Liver (tissue), 9 donors: ENCODE data around the gene KIRREL3. TPM values are rescaled to one million over a fixed set of nuclear protein-coding genes. Genes with fewer than 3 reads are reported as not detected.

ENCODE experiments used
- DNase-seq: peaks from one replicate; pipeline ENCODE4 v3.0.0-alpha.2; 2017; ENCODE audit warnings: low spot score
- H3K27ac ChIP-seq, 2 donors: one replicate each; pipeline ENCODE4 v1.7.0; 2013; ENCODE audit warnings: inconsistent platforms in 2 of 2, low read length in 2 of 2, control low read depth in 1 of 2, low read depth in 1 of 2, mild to moderate bottlenecking in 1 of 2
- H3K27me3 ChIP-seq, 4 donors: one replicate each; pipeline versions ENCODE4 v1.6.1 to v1.7.0; 2013; ENCODE audit warnings: low read length in 3 of 4, inconsistent platforms in 1 of 4, mild to moderate bottlenecking in 1 of 4, moderate library complexity in 1 of 4; ENCODE audit not compliant: control insufficient read depth in 4 of 4, insufficient read depth in 4 of 4
- H3K36me3 ChIP-seq, 4 donors: one replicate each; pipeline versions ENCODE4 v1.6.1 to v1.7.0; 2013; ENCODE audit warnings: low read length in 3 of 4, mild to moderate bottlenecking in 3 of 4, low read depth in 1 of 4, moderate library complexity in 1 of 4; ENCODE audit not compliant: control insufficient read depth in 4 of 4, insufficient read depth in 3 of 4
- H3K4me1 ChIP-seq, 4 donors: one replicate each; pipeline versions ENCODE4 v1.6.1 to v1.7.0; 2013; ENCODE audit warnings: low read length in 3 of 4, mild to moderate bottlenecking in 3 of 4, moderate library complexity in 1 of 4; ENCODE audit not compliant: control insufficient read depth in 4 of 4, insufficient read depth in 4 of 4
- H3K4me3 ChIP-seq, 3 donors: one replicate each; pipeline versions ENCODE4 v1.6.1 to v1.7.0; 2013; ENCODE audit warnings: low read length in 3 of 3, control low read depth in 1 of 3, low read depth in 1 of 3, mild to moderate bottlenecking in 1 of 3
- H3K9ac ChIP-seq, 2 donors: one replicate each; pipeline ENCODE4 v1.7.0; 2013; ENCODE audit warnings: low read length in 2 of 2, mild to moderate bottlenecking in 2 of 2, moderate library complexity in 2 of 2, control low read depth in 1 of 2, low read depth in 1 of 2
- H3K9me3 ChIP-seq, 4 donors: one replicate each; pipeline versions ENCODE4 v1.6.1 to v1.7.0; 2013; ENCODE audit warnings: low read length in 3 of 4; ENCODE audit not compliant: control insufficient read depth in 4 of 4
- CTCF ChIP-seq: fragments of 150-350 bp; IDR thresholded peaks from 2 replicates; pipeline ENCODE4 v1.5.1; 2017; ENCODE audit warnings: improper control_type of control experiment, low read depth, low read length; ENCODE audit not compliant: missing input control
- EGR1 ChIP-seq, 2 donors: IDR thresholded peaks; 2 replicates each; pipeline ENCODE4 v1.6.1; 2016 to 2018; ENCODE audit warnings: antibody characterized with exemption in 2 of 2, low read depth in 2 of 2
- FOXA1 ChIP-seq: IDR thresholded peaks from 2 replicates; pipeline ENCODE4 v1.6.1; 2016; ENCODE audit warnings: antibody characterized with exemption
- FOXA2 ChIP-seq: IDR thresholded peaks from 2 replicates; pipeline ENCODE4 v1.6.1; 2016; ENCODE audit warnings: antibody characterized with exemption
- HNF4A ChIP-seq, 2 donors: conservative IDR thresholded peaks; 2 replicates each; pipeline ENCODE4 v1.6.1; 2016; ENCODE audit warnings: antibody characterized with exemption in 2 of 2, mild to moderate bottlenecking in 2 of 2
- HNF4G ChIP-seq: IDR thresholded peaks from 2 replicates; pipeline ENCODE4 v1.6.1; 2016; ENCODE audit warnings: antibody characterized with exemption
- JUND ChIP-seq, 2 donors: IDR thresholded peaks; 2 replicates each; pipeline ENCODE4 v1.6.1; 2016; ENCODE audit warnings: antibody characterized with exemption in 2 of 2
- MAX ChIP-seq: IDR thresholded peaks from 2 replicates; pipeline ENCODE4 v1.6.1; 2016; ENCODE audit warnings: antibody characterized with exemption
- NR2F2 ChIP-seq: IDR thresholded peaks from 2 replicates; pipeline ENCODE4 v1.6.1; 2016; ENCODE audit warnings: antibody characterized with exemption
- RAD21 ChIP-seq, 2 donors: IDR thresholded peaks; 2 replicates each; pipeline ENCODE4 v1.6.1; 2016; ENCODE audit warnings: antibody characterized with exemption in 2 of 2, mild to moderate bottlenecking in 2 of 2
- RXRA ChIP-seq, 2 donors: IDR thresholded peaks; 2 replicates each; pipeline ENCODE4 v1.6.1; 2017 to 2018; ENCODE audit warnings: antibody characterized with exemption in 2 of 2, mild to moderate bottlenecking in 1 of 2
- SP1 ChIP-seq: IDR thresholded peaks from 2 replicates; pipeline ENCODE4 v1.6.1; 2018; ENCODE audit warnings: antibody characterized with exemption, mild to moderate bottlenecking
- TAF1 ChIP-seq: conservative IDR thresholded peaks from 2 replicates; pipeline ENCODE4 v1.6.1; 2016; ENCODE audit warnings: antibody characterized with exemption, mild to moderate bottlenecking
- YY1 ChIP-seq: IDR thresholded peaks from 2 replicates; pipeline ENCODE4 v1.6.1; 2016; ENCODE audit warnings: antibody characterized with exemption, mild to moderate bottlenecking
- ZBTB33 ChIP-seq: IDR thresholded peaks from 2 replicates; pipeline ENCODE4 v1.6.1; 2016; ENCODE audit warnings: antibody characterized with exemption
- WGBS: extraction: QIAGEN DNeasy Blood & Tissue Kit; methylation state at CpG from one replicate; pipeline ENCODE4 v1.1.7; 2013; 5-methylcytosine and 5-hydroxymethylcytosine counted together
- polyA plus RNA-seq, 2 donors: library from polyadenylated mRNA; stranded (reverse) in 1 of 2; unstranded in 1 of 2; fragments of 200-250 nt in 1 of 2; fragments of >200 nt in 1 of 2; fragmentation: Nextera tagmentation in 1 of 2; extraction: Ambion mirVana in 1 of 2; gene quantifications; one replicate each; pipeline versions ENCODE4 v1.2.1 to v1.2.3, GENCODE V29; 2013 to 2015
- total RNA-seq, 2 donors: library from RNA; depleted of rRNA; stranded (reverse); fragments of >200 nt; gene quantifications; one replicate each; pipeline ENCODE4 v1.2.3, GENCODE V29; 2014
- TF ChIP-seq, protein P1 (sequence below): IDR thresholded peaks from 2 replicates; pipeline ENCODE4 v1.6.1; 2016; ENCODE audit warnings: antibody characterized with exemption, mild to moderate bottlenecking
- donor health status: healthy.
- donor health status: healthy.
- donor health status: healthy.
- donor health status: healthy.
- donor health status: healthy.

The KIRREL3 gene
- total and polyA plus RNA-seq, 4 donors, result 0.03 to 0.29 (median 0.08) TPM; not detected in 1

DNA sequence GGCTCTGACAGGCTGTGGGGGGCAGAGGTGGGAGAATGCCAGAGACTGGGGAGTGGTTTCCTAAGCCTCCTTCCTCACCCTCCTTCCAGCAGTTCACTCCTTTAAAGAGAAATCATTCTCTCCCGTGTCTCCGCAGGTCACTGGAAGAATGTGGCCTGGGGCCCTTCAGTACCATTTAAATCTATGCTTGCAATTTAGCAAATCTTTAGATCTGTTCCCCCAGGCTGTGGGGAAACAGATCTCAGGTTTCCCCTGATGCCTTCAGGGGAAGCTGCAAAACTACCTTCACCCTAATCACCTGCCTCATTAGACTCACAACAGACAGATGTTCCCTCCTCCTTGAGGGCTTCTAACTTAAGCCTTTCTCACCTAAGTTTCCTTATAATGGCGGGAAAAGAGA, 55.3 kb downstream of the KIRREL3 start:
- no peak for DNase-seq
- peaks cover 0 to 2% (median 0%) of the 10 kb centered on the region in 4 donors for H3K27me3 ChIP-seq
- no peaks in the 10 kb centered on the region for H3K4me1 ChIP-seq
- TF ChIP-seq HNF4G (no peak), MAX (no peak), FOXA2 (no peak), EGR1 (IDR thresholded peaks at IDR 0.05; ENCODE audit: low read depth in 2 of 2) (no peak), NR2F2 (no peak), ZBTB33 (no peak), HNF4A (conservative IDR thresholded peaks at IDR 0.05) (no peak), RAD21 (IDR thresholded peaks at IDR 0.05) (no peak), FOXA1 (no peak), SP1 (no peak), JUND (IDR thresholded peaks at IDR 0.05) (no peak), TAF1 (no peak), CTCF (no peak), RXRA (IDR thresholded peaks at IDR 0.05) (no peak)
- TF ChIP-seq, protein P1, sequence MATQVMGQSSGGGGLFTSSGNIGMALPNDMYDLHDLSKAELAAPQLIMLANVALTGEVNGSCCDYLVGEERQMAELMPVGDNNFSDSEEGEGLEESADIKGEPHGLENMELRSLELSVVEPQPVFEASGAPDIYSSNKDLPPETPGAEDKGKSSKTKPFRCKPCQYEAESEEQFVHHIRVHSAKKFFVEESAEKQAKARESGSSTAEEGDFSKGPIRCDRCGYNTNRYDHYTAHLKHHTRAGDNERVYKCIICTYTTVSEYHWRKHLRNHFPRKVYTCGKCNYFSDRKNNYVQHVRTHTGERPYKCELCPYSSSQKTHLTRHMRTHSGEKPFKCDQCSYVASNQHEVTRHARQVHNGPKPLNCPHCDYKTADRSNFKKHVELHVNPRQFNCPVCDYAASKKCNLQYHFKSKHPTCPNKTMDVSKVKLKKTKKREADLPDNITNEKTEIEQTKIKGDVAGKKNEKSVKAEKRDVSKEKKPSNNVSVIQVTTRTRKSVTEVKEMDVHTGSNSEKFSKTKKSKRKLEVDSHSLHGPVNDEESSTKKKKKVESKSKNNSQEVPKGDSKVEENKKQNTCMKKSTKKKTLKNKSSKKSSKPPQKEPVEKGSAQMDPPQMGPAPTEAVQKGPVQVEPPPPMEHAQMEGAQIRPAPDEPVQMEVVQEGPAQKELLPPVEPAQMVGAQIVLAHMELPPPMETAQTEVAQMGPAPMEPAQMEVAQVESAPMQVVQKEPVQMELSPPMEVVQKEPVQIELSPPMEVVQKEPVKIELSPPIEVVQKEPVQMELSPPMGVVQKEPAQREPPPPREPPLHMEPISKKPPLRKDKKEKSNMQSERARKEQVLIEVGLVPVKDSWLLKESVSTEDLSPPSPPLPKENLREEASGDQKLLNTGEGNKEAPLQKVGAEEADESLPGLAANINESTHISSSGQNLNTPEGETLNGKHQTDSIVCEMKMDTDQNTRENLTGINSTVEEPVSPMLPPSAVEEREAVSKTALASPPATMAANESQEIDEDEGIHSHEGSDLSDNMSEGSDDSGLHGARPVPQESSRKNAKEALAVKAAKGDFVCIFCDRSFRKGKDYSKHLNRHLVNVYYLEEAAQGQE, result no peak
- WGBS, result 83% methylated on average over 3 of the region's 3 CpGs
- H3K36me3 ChIP-seq, result no peaks in the 10 kb centered on the region
- H3K4me3 ChIP-seq, result no peak overlapping the region
- H3K9me3 ChIP-seq, result no peaks in the 10 kb centered on the region
- H3K9ac ChIP-seq, result no peak overlapping the region
- H3K27ac ChIP-seq, result no peak overlapping the region

GRCh38 chr11:126943316-126943715, 57.3 kb downstream of the KIRREL3 start:
- no peak for DNase-seq
- Histone ChIP-seq H3K27me3 (peaks cover 0 to 2% (median 0%) of the 10 kb centered on the region in 4 donors), H3K4me1 (no peaks in the 10 kb centered on the region), H3K36me3 (no peaks in the 10 kb centered on the region), H3K4me3 (no peak overlapping the region), H3K27ac (no peak overlapping the region), H3K9me3 (no peaks in the 10 kb centered on the region), H3K9ac (no peak overlapping the region)
- WGBS, result 81% methylated on average over 7 of the region's 7 CpGs
- TF ChIP-seq YY1, result no peak
- no peak for TF ChIP-seq ZBTB33
- no peak for TF ChIP-seq CTCF
- TF ChIP-seq SP1, result no peak
- no peak for TF ChIP-seq HNF4G
- TF ChIP-seq FOXA2, result no peak
- TF ChIP-seq JUND (IDR thresholded peaks at IDR 0.05), result no peak
- TF ChIP-seq FOXA1, result no peak
- TF ChIP-seq, protein P1, result no peak
